ENCODE data around the gene CACNG7.

- TF ChIP-seq POLR2A (IDR thresholded peaks at IDR 0.05; ENCODE audit: low read depth, low read length): no peak
- TF ChIP-seq POLR2AphosphoS5 (IDR thresholded peaks at IDR 0.05; ENCODE audit: low read depth, low read length): no peak
- no peak for TF ChIP-seq TAF1 (IDR thresholded peaks at IDR 0.05; ENCODE audit: borderline replicate concordance, low read depth, low read length)
Measured at GRCh38 chr19:53988981-53989380, 79.9 kb downstream of the CACNG7 start.
